Omental fat pad (tissue), 4 donors: Measurements from ENCODE around the gene KBTBD6. TPM values are rescaled to one million over a fixed set of nuclear protein-coding genes. Genes with fewer than 3 reads are reported as not detected.

ENCODE experiments used
- ATAC-seq: fragments of 150-250 bp; one replicate; pipeline ENCODE4 v1.9.1; 2016; ENCODE audit warnings: mild to moderate bottlenecking, moderate library complexity; ENCODE audit not compliant: low FRiP score
- DNase-seq: peaks from one replicate; pipeline ENCODE4 v3.0.0-alpha.2; 2019; ENCODE audit warnings: low spot score
- total RNA-seq, 4 donors: library from RNA; depleted of rRNA; stranded (reverse); fragments of >200 nt; gene quantifications; one replicate each; pipeline ENCODE4 v1.1.0, GENCODE V29; 2016
- TF ChIP-seq, protein P1 (sequence below), 3 donors: fragments of 450-650 bp; IDR thresholded peaks; one replicate each; pipeline ENCODE4 v1.5.1; 2016 to 2017; ENCODE audit warnings: antibody characterized with exemption in 3 of 3, mild to moderate bottlenecking in 3 of 3, moderate library complexity in 2 of 3

KBTBD6 gene
- total RNA-seq, 4 donors from 2014 or later = 4.3 to 8.4 (median 5.6) TPM

DNA sequence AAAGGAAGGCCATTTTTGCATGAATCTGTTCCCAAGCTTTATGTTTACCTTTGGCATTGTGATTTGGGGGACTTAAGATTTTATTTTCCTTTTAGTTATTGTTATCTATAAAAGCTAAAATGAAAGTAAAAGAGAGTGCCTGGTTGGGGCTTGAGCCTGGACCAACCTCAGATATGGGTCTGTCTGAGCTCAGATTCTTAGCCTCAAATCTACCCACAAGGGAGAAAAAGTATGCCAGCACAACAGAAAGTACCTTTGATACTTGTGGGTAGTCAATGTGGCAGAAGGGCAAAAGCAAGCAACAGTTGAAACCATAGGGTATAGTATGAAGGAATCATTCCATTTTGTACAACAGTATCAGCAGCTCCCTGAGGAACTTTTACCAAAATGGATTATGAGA is 26.6 kb upstream of the KBTBD6 start:
- TF ChIP-seq, protein P1, sequence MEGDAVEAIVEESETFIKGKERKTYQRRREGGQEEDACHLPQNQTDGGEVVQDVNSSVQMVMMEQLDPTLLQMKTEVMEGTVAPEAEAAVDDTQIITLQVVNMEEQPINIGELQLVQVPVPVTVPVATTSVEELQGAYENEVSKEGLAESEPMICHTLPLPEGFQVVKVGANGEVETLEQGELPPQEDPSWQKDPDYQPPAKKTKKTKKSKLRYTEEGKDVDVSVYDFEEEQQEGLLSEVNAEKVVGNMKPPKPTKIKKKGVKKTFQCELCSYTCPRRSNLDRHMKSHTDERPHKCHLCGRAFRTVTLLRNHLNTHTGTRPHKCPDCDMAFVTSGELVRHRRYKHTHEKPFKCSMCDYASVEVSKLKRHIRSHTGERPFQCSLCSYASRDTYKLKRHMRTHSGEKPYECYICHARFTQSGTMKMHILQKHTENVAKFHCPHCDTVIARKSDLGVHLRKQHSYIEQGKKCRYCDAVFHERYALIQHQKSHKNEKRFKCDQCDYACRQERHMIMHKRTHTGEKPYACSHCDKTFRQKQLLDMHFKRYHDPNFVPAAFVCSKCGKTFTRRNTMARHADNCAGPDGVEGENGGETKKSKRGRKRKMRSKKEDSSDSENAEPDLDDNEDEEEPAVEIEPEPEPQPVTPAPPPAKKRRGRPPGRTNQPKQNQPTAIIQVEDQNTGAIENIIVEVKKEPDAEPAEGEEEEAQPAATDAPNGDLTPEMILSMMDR (IDR thresholded peaks at IDR 0.05) = no peak
- DNase-seq (no peak), ATAC-seq (no peak)

- no peak for DNase-seq
- ATAC-seq = no peak
- TF ChIP-seq, protein P1 (IDR thresholded peaks at IDR 0.05) = no peak
These were observed 24.6 kb upstream of the KBTBD6 start for GRCh38 chr13:41157048-41157717.

DNA sequence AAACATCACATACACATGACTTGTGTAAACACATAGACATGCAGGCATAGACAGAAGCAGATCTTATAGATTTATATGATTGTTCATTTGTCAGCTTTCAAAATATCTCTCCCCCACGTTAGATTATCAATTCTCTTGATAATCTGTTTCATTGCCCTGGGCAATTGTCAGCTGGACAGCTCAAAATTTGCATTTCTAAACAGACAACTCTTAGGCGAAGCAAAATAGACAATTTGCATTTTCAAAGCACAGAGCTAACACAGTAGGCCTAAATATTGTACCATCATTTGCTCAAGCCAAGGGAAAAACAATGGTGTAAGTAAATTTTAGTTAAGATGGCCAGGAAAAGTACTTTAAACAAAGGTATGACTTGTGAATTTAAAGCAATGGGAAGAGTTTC is 24.0 kb upstream of the KBTBD6 start:
- TF ChIP-seq, protein P1 (IDR thresholded peaks at IDR 0.05) = no peak
- DNase-seq (no peak), ATAC-seq (no peak)

- DNase-seq (no peak), ATAC-seq (no peak)
- TF ChIP-seq, protein P1 (IDR thresholded peaks at IDR 0.05) = no peak
These were observed 21.4 kb upstream of the KBTBD6 start for GRCh38 chr13:41154042-41154441.

DNA sequence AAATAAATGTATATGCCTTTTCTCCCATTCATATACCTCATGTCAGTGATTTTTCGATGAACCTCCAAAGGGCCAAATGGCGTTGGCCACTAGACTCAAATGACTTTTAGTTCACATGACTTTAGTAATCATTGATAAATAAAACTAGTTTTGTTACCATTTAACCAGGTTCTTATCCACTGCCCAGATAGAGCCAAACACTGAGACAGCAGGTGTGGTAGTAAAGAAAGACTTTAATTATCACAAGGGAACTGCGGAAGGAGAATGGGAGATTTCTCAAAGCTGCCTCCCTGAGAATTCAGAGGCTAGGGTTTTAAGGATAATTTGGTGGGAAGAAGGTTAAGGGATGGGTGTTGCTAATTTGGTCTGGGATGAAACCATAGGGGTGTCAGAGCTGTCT is 19.4 kb upstream of the KBTBD6 start:
- ATAC-seq (no peak), DNase-seq (no peak)
- TF ChIP-seq, protein P1 (IDR thresholded peaks at IDR 0.05) = no peak

DNA sequence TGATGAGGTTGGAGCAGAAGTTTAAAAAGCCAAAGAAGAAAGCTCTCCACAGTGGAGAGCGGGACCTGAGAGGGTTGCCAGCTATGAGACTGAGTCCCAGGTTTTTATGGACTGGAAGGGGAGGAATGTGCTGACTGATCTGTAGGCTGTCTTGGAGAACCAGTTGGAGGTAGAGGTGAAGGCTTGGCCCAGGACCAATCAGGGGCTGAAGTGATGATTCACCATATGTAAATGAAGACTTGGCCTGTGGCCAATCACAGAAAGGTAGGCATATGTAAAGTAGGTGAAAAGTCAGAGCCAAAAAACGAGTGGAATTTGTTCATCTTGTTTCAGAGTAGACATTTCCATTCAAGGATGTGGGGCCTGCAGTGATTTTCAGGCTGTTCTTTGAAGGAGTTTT is 17.5 kb upstream of the KBTBD6 start:
- ATAC-seq (no peak), DNase-seq (no peak)
- TF ChIP-seq, protein P1 (IDR thresholded peaks at IDR 0.05) = no peak
